Measurements from ENCODE around the gene PIP5K1A.

Gene PIP5K1A

DNA sequence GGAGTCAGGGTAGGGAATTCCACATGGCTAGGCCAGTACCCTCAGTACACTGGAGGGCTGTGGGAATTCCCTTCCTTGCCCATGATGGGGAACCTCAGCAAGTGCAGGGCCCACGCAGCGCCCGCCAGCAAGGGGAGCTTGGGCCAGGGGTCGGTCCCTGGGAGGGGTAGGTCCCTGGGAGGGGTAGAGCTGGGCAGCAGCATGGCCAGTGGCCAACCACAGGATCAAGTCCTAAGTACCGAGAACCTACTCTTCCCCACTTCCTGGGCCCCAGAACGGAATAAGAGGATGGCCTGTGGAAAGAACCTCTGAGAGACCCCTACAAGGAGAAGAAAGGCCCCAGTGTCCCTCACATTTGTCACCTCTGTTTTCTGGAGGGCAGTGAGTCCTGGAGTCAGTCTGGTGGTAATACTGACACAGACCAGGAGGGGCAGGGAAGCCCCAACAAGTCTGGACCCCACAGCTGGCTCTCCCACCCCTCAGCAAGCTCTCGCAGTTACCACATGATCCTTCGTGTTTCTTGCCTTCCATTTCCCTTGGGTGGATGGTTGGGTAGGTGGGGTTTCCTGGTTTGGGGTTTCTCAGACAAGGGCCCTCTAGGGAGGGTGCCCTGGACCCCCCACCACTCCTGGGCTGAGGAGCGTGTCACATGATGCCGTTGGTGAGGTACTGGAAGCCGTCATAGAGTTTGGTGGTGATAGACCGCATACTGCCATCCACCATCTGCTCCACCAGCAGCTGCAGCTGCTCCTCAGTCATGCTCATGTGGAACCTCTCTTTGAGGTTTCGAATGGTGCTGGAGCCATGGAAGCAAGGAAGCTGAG lies 94.1 kb downstream of the PIP5K1A start:
- POLR2A ChIA-PET, result interaction anchor here (0.7 to 4.0 kb wide), 4 partner anchors 8 to 48 kb away, joined by 4 to 24 read pairs (median 8); partner anchors contain the start of genes PI4KB and ZNF687
- CTCF ChIA-PET, result interaction anchor here (0.6 to 1.5 kb wide), 3 partner anchors 8 to 42 kb away, joined by 3 to 6 read pairs (median 3); no protein-coding TSS in a partner anchor
- H3K4me3 ChIP-seq (ENCODE audit: low read depth, low read length), result no peak overlapping the region
- TF ChIP-seq, protein P1, sequence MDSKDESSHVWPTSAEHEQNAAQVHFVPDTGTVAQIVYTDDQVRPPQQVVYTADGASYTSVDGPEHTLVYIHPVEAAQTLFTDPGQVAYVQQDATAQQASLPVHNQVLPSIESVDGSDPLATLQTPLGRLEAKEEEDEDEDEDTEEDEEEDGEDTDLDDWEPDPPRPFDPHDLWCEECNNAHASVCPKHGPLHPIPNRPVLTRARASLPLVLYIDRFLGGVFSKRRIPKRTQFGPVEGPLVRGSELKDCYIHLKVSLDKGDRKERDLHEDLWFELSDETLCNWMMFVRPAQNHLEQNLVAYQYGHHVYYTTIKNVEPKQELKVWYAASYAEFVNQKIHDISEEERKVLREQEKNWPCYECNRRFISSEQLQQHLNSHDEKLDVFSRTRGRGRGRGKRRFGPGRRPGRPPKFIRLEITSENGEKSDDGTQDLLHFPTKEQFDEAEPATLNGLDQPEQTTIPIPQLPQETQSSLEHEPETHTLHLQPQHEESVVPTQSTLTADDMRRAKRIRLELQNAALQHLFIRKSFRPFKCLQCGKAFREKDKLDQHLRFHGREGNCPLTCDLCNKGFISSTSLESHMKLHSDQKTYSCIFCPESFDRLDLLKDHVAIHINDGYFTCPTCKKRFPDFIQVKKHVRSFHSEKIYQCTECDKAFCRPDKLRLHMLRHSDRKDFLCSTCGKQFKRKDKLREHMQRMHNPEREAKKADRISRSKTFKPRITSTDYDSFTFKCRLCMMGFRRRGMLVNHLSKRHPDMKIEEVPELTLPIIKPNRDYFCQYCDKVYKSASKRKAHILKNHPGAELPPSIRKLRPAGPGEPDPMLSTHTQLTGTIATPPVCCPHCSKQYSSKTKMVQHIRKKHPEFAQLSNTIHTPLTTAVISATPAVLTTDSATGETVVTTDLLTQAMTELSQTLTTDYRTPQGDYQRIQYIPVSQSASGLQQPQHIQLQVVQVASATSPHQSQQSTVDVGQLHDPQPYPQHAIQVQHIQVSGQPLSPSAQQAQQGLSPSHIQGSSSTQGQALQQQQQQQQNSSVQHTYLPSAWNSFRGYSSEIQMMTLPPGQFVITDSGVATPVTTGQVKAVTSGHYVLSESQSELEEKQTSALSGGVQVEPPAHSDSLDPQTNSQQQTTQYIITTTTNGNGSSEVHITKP (tag by site-specific recombination; IDR thresholded peaks at IDR 0.05), result no peak
- TF ChIP-seq ZNF426 (tag by site-specific recombination; IDR thresholded peaks at IDR 0.05) (no peak), ZNF19 (tag by site-specific recombination; IDR thresholded peaks at IDR 0.05; ENCODE audit: low read depth) (no peak)
- no peaks in the 10 kb centered on the region for H3K4me1 ChIP-seq (ENCODE audit: control insufficient read depth, insufficient read depth, low read length)
- H3K9me3 ChIP-seq (ENCODE audit: control insufficient read depth, insufficient read depth, low read depth, low read length), result no peaks in the 10 kb centered on the region
- no peak overlapping the region for H3K27ac ChIP-seq (ENCODE audit: extremely low read depth, low read depth, low read length)
- H3K36me3 ChIP-seq (ENCODE audit: control insufficient read depth in 2 of 2, insufficient read depth in 1 of 2, low read length in 2 of 2), result peaks cover 8 to 97% of the 10 kb centered on the region in 2 experiments

DNA sequence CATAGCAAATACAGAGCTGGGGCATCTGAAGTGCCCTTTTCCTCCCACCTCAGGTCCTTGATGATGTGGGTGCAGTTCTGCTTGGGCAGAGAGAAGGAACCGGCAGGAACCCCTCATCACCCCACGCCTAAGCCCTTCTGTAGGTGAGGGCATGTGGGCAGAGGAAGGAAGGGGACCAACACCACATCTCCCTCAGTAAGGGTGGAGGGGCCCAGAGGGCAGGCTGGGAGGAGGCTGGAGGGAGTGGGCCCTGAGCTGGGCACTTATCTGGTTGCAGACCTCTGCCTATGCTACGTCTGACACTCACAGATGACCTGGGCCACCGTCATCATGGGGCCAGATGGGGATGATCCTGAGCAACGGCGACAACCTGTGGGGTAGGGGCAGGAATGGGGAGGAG lies 94.7 kb downstream of the PIP5K1A start:
- Histone ChIP-seq H3K36me3 (ENCODE audit: control insufficient read depth in 2 of 2, insufficient read depth in 1 of 2, low read length in 2 of 2) (peaks cover 12 to 97% of the 10 kb centered on the region in 2 experiments), H3K27ac (ENCODE audit: extremely low read depth, low read depth, low read length) (no peak overlapping the region), H3K9me3 (ENCODE audit: control insufficient read depth, insufficient read depth, low read depth, low read length) (no peaks in the 10 kb centered on the region), H3K4me1 (ENCODE audit: control insufficient read depth, insufficient read depth, low read length) (no peaks in the 10 kb centered on the region), H3K4me3 (ENCODE audit: low read depth, low read length) (no peak overlapping the region)
- CTCF ChIA-PET, result interaction anchor here (0.6 to 1.5 kb wide), 3 partner anchors 8 to 47 kb away, joined by 3 to 6 read pairs (median 3); no protein-coding TSS in a partner anchor
- POLR2A ChIA-PET, result interaction anchor here (1.4 to 4.0 kb wide), 5 partner anchors 9 to 48 kb away, joined by 4 to 24 read pairs (median 11); partner anchors contain the start of genes PI4KB, PSMD4 and ZNF687
- TF ChIP-seq EGR2 (tag by site-specific recombination; IDR thresholded peaks at IDR 0.05; ENCODE audit: low read depth) (peak; percentile 42), ZBTB20 (tag by site-specific recombination; IDR thresholded peaks at IDR 0.05) (no peak), ZFHX2 (tag by site-specific recombination; conservative IDR thresholded peaks at IDR 0.05) (peak; percentile 10; the same call in 1 of the 2 replicates)

DNA sequence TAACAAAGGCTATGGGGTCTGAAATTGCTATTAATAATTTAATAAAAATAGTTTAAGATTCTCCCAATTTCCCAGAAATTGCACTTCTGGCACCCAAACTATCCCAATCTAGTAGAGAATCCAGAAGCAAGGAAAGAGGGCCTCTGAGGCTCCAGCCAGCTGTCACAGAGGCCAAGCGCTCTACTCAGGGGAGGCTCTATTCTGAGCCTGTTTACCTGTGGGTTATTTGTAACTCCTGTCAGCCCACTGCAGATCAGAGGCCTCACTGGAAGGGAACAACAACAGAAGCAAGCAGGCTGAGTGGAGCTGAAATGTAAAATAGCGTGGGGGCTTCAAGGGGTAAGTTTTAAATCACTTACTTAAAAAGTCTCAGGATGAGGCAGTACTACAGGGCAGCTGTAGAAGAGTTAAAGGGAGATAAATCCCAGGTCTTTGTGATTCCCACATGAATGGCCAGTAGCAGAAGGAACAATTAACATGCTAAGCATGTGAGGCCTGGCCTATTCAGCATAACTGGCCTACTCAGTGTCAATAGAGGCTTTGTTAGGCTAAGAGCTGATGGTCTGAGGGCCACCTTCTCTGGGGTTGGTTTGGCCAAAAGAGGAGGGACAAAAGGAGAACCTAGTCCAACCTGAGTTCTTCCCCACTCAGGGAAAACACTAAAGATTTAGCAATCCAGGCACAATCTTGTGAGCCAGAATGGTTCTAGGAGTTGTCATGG lies 96.5 kb downstream of the PIP5K1A start:
- CTCF ChIA-PET, result interaction anchor here (0.6 to 8.0 kb wide), 3 partner anchors 10 to 45 kb away, joined by 3 to 190 read pairs (median 4); partner anchors contain the start of gene PI4KB
- Histone ChIP-seq H3K4me1 (ENCODE audit: control insufficient read depth, insufficient read depth, low read length) (no peaks in the 10 kb centered on the region), H3K4me3 (ENCODE audit: low read depth, low read length) (no peak overlapping the region), H3K9me3 (ENCODE audit: control insufficient read depth, insufficient read depth, low read depth, low read length) (no peaks in the 10 kb centered on the region), H3K27ac (ENCODE audit: extremely low read depth, low read depth, low read length) (0 out of 2 replicates have a peak overlapping the region, but pooled peaks have one; percentile 24), H3K36me3 (ENCODE audit: control insufficient read depth in 2 of 2, insufficient read depth in 1 of 2, low read length in 2 of 2) (peaks cover 25 to 97% of the 10 kb centered on the region in 2 experiments)
- POLR2A ChIA-PET, result interaction anchor here (2.5 to 4.0 kb wide), 3 partner anchors 11 to 40 kb away, joined by 7 to 24 read pairs (median 14); partner anchors contain the start of genes PSMD4 and ZNF687
- TF ChIP-seq REPIN1 (tag by site-specific recombination; IDR thresholded peaks at IDR 0.05; ENCODE audit: low read depth), result no peak
- TF ChIP-seq, protein P2, sequence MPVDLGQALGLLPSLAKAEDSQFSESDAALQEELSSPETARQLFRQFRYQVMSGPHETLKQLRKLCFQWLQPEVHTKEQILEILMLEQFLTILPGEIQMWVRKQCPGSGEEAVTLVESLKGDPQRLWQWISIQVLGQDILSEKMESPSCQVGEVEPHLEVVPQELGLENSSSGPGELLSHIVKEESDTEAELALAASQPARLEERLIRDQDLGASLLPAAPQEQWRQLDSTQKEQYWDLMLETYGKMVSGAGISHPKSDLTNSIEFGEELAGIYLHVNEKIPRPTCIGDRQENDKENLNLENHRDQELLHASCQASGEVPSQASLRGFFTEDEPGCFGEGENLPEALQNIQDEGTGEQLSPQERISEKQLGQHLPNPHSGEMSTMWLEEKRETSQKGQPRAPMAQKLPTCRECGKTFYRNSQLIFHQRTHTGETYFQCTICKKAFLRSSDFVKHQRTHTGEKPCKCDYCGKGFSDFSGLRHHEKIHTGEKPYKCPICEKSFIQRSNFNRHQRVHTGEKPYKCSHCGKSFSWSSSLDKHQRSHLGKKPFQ (tag by site-specific recombination; IDR thresholded peaks at IDR 0.05), result no peak
- no peak for TF ChIP-seq ZNF202 (tag by site-specific recombination; IDR thresholded peaks at IDR 0.05; ENCODE audit: borderline replicate concordance)
- TF ChIP-seq, protein P3, sequence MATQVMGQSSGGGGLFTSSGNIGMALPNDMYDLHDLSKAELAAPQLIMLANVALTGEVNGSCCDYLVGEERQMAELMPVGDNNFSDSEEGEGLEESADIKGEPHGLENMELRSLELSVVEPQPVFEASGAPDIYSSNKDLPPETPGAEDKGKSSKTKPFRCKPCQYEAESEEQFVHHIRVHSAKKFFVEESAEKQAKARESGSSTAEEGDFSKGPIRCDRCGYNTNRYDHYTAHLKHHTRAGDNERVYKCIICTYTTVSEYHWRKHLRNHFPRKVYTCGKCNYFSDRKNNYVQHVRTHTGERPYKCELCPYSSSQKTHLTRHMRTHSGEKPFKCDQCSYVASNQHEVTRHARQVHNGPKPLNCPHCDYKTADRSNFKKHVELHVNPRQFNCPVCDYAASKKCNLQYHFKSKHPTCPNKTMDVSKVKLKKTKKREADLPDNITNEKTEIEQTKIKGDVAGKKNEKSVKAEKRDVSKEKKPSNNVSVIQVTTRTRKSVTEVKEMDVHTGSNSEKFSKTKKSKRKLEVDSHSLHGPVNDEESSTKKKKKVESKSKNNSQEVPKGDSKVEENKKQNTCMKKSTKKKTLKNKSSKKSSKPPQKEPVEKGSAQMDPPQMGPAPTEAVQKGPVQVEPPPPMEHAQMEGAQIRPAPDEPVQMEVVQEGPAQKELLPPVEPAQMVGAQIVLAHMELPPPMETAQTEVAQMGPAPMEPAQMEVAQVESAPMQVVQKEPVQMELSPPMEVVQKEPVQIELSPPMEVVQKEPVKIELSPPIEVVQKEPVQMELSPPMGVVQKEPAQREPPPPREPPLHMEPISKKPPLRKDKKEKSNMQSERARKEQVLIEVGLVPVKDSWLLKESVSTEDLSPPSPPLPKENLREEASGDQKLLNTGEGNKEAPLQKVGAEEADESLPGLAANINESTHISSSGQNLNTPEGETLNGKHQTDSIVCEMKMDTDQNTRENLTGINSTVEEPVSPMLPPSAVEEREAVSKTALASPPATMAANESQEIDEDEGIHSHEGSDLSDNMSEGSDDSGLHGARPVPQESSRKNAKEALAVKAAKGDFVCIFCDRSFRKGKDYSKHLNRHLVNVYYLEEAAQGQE (tag by site-specific recombination; IDR thresholded peaks at IDR 0.05), result no peak
- TF ChIP-seq ZNF510 (tag by site-specific recombination; IDR thresholded peaks at IDR 0.05; ENCODE audit: insufficient replicate concordance), result no peak
- no peak for TF ChIP-seq ZNF626 (tag by site-specific recombination; IDR thresholded peaks at IDR 0.05)
- TF ChIP-seq ZNF624 (tag by site-specific recombination; IDR thresholded peaks at IDR 0.05), result no peak
- no peak for TF ChIP-seq ZFP37 (tag by site-specific recombination; IDR thresholded peaks at IDR 0.05)
